HG02571 (cell line): ENCODE data around the gene HOMER2.
"Not testable (repeated sequence)": the region's sequence is repeated elsewhere in the genome, so short reads cannot be mapped to it uniquely, and the experiment has no call there.

Experiments
- ATAC-seq: cut with Tn5 transposase; IDR thresholded peaks from one replicate; pipeline ENCODE4 v1.9.1; 2021; ENCODE audit warnings: mild to moderate bottlenecking, moderate library complexity; ENCODE audit not compliant: unreplicated experiment

Gene HOMER2

GRCh38 chr15:82900511-82901060 lies 51.9 kb downstream of the HOMER2 start:
- no peak for ATAC-seq

GRCh38 chr15:82898961-82899360 lies 53.6 kb downstream of the HOMER2 start:
- no peak for ATAC-seq

GRCh38 chr15:82895983-82896382 lies 56.5 kb downstream of the HOMER2 start:
- ATAC-seq = no peak

DNA sequence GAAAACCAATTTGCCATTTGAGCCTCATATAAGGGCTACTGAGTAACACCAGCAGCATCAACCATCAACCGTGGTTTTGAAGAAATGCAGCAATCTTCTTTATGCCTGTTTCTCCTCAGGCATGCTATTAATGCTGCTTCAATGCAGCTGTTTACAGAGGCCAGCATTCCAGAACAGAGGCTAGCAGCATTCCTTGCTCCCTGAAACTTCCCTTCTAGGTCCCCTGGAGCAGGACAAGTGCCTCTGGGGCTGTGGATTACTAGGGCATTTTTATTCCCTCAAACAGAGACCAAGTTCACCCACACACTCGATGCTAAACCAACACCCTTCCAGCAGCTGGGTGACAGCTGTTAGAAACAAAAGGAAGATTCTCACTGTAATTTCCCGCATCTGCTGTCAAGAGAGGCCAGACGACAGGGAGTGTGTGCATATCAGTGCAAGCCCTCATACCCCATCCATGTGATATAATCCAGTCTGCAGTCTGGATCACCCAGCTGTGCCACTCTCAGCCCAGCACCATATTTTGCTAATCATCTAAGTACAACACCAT lies 57.5 kb downstream of the HOMER2 start:
- ATAC-seq = no peak

GRCh38 chr15:82893473-82893872 lies 59.0 kb downstream of the HOMER2 start:
- not testable (repeated sequence) for ATAC-seq

- no peak for ATAC-seq
These were observed 59.9 kb downstream of the HOMER2 start for GRCh38 chr15:82892573-82892972.

GRCh38 chr15:82890995-82891390 lies 61.5 kb downstream of the HOMER2 start:
- no peak for ATAC-seq

DNA sequence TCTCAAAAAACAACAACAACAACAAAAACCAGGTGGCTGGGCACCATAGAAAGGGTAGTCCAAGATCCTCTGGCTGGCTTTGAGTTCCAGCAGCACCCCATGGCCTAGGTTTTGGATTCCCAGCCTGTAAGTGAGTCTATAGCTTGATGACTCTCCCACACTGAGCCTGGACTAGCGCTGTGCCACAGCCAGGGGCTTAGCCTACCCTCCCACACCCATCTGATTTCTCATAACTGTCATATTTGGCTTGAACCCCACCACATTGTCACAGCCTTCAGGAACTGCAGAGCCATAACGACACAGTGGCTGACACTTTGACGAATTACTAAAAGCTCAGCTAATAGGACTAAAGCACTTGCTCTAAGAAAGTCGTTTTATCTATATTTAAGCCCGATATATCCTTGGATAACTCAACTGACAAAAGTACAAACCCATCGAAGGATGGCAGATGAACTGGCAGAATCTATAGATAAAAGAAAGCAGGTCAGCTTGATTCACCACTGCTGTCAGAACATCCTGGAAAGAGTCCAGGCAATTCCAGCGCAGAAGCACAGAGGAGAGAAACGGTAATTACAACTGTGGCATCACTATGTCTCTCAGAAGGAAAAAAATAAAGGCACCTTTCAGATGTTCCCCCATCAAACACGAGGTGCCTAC lies 62.1 kb downstream of the HOMER2 start:
- no peak for ATAC-seq

DNA sequence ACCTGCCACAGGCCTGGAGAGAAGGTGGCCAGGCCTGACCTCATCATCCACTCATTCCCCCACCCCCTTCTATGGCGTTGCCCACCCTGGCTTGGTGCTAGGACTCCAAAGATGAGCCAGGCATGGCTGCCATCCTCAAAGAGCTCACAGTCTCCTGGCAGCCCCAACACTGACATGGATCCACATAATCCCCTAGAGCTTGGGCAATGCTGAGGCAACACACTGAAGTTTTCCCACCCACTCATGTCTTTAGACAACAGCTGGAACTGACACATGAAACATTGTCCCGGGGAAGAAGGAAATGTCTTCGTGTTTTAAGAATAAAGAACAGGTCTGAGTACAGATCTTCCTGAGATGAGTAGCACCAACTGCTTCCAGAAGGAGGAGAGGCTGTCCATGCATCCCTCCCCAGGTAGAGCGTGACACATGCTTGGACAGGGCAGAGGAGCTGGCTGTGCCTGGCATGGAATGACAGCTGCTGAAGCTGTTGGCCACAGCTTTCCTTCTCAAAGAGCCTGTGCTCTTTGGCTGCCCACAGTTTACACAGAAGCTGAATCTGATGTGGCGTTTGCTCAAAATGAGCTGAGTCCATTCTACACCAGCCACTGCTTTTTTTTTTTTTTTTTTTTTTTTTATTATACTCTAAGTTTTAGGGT lies 70.1 kb downstream of the HOMER2 start:
- no peak for ATAC-seq

- ATAC-seq = no peak
These were observed 70.8 kb downstream of the HOMER2 start for GRCh38 chr15:82881747-82882146.

DNA sequence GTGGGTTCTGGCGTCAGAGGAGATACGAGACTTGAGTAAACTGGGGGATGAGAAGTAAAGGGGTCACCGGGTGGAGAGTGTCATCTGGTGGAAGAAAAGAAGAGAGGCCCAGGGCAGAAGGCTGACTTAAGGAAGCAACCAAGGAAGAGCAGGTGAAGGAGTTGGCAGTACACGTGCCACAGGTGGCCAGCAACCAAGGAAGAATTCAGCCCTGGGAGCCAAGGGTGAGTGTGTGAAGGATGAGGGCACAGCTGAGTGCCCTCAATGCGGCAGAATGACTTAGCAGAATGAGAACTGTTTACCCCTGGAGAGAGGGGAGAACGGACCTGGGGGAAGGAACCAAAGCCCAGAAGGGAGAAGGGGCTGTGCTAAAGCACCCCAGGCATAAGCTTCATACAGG lies 71.8 kb downstream of the HOMER2 start:
- no peak for ATAC-seq

- ATAC-seq = no peak
These were observed 74.2 kb downstream of the HOMER2 start for GRCh38 chr15:82878325-82878724.

DNA sequence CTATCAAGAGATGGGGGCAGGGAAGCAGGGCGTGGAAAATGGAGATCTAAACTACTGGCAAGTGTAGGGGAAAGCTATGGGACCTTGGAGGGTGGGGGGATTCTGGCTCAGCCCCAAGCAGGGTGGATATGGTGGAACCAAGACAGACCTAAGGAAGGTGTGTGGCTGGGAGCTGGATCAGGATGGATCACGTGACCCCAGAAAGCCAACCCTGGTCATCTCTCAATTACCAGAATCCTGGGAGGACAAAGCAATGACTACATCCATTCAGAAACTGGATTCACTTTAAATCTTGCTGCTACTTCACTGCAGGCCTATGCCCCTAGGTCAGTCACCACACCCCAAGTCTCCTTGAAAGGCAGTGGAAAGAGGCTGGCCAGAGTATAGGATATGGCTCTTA lies 74.7 kb downstream of the HOMER2 start:
- no peak for ATAC-seq

DNA sequence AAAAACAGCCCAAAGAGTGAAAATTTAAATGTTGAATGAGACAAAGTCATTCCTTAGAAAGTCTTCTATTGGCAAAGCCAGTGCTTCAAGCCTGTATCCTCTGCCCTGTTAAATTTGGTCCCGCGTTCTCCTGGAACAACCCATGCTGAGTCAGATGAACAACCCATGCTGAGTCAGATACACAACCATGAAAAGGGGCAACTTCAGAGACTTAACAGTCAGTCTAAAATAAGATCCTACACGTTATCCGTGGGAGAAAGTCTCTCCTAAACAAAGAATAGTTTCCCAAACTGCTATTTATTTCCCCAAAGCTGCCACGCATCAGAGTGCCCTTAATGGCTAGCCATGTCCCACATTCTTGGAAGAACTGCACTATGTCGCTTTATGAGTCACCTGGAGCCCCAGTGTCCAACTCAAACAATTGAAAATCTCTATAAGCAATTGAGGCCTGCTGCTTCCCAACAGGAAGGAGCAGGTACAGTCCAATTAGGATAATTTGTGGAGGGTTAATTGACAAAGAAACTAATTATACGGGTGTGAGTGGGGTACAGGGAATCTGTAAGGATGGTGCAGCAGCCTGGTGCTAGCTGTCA lies 77.0 kb downstream of the HOMER2 start:
- ATAC-seq = no peak

GRCh38 chr15:82874961-82875360 lies 77.6 kb downstream of the HOMER2 start:
- ATAC-seq = no peak

- ATAC-seq = no peak
These were observed 78.3 kb downstream of the HOMER2 start for GRCh38 chr15:82874267-82874666.

- no peak for ATAC-seq
These were observed 79.4 kb downstream of the HOMER2 start for GRCh38 chr15:82873000-82873680.

GRCh38 chr15:82871832-82872484 lies 80.6 kb downstream of the HOMER2 start:
- no peak for ATAC-seq

DNA sequence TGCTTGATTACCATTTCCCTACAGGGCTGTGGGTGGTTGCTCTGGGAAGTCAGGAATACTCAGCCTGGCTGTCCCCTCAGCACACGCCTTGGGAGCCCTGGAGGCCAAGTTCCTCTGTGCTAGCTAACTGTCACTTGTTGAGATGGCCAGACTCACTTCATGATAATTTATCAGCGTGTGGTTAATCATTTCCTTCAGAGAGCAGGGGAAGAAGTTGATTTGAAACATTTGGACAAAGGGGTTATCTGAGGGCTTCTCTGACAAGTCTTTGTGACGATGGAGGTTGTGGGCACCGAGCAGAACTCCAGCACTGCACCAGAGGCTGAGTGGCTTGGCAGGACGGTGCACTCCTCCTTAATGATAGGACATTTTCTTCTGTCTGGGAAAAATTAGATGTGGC lies 81.2 kb downstream of the HOMER2 start:
- ATAC-seq = no peak

DNA sequence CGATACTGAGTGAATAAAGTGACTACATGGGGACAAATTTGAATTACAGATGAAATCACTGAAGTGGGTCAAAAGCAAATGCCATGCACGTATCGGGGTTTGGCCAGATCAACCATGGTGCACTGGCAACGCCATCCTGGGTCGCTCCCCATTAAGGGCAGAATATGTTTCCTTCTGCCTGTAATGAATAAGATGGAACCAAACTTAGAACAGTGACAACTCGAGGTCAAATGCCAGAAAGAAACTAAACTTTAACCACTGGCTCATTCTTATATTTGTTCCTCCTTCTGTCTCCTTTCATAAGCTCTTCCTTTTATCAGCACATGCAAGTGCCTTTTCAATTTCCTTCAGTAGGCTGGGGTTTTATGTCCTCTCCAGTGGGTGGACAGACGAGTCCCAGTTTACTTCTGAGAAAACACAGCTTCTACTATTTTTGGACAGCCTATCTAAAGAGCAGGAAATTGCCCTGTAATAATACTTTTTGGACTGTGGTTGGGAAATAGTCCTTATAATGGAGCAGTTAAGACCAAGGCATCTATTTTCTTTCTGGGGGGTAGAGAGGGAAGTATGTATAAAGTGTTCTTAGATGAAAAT lies 81.7 kb downstream of the HOMER2 start:
- no peak for ATAC-seq
